Bronchial epithelial cell (primary cell): Measurements from ENCODE around the gene CPNE5. TPM values are rescaled to one million over a fixed set of nuclear protein-coding genes. Genes with fewer than 3 reads are reported as not detected.
"Not testable (repeated sequence)": the region's sequence is repeated elsewhere in the genome, so short reads cannot be mapped to it uniquely, and the experiment has no call there.

Experiments
- DNase-seq: peaks from one replicate; pipeline ENCODE4 v3.0.0-alpha.2; 2010; ENCODE audit warnings: low read depth
- FAIRE-seq: peaks from 2 replicates; lab custom pipeline; 2011; peaks lifted over from hg19 to GRCh38; lab: Jason Lieb, UNC
- H3K27me3 ChIP-seq: 2 replicates; pipeline ENCODE4 v1.5.1; 2011; ENCODE audit warnings: low read length; ENCODE audit not compliant: control insufficient read depth, insufficient read depth
- H3K36me3 ChIP-seq: 2 replicates; pipeline ENCODE4 v1.5.1; 2011; ENCODE audit warnings: low read length; ENCODE audit not compliant: control insufficient read depth, insufficient read depth
- H3K4me3 ChIP-seq: 2 replicates; pipeline ENCODE4 v1.5.1; 2011; ENCODE audit warnings: mild to moderate bottlenecking, low read depth, low read length, control low read depth
- CTCF ChIP-seq: IDR thresholded peaks from 2 replicates; pipeline ENCODE4 v1.5.1; 2011; ENCODE audit warnings: mild to moderate bottlenecking, moderate library complexity, low read length, control low read depth, inconsistent platforms; ENCODE audit not compliant: insufficient read depth, severe bottlenecking
- total RNA-seq: library from RNA; depleted of rRNA; stranded (reverse); fragments of >200 nt; gene quantifications from 2 replicates; pipeline ENCODE4 v1.2.1, GENCODE V29; 2014

The CPNE5 gene
- total RNA-seq, 1 donor from 2014 or later = not detected

- Histone ChIP-seq H3K4me3 (no peak overlapping the region), H3K27me3 (no peaks in the 10 kb centered on the region), H3K36me3 (no peaks in the 10 kb centered on the region)
- FAIRE-seq = no peak
- no peak for TF ChIP-seq CTCF
- DNase-seq = peak; percentile 57
These were observed 122.7 kb downstream of the CPNE5 start for GRCh38 chr6:36716476-36717093.

DNA sequence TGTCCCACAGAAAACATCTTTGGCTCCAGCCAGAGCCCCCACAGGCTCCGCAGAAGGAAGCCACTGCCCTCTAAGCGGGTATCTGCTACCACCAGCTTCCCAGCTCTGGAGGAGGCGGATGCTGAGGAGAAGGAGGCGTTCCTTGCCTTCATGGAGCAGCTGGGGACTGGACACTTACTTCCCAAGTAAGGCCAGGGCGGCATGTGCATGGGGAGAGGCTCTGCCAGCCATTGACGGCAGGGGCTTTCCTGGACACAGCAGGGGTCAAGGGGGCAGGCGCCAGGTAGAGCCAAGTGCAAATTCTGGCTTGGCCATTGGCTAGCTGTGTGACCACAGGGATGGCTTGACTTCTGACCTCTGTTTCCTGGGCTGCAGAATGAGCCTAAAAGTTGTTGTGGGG lies 123.8 kb downstream of the CPNE5 start:
- Histone ChIP-seq H3K36me3 (no peaks in the 10 kb centered on the region), H3K4me3 (no peak overlapping the region), H3K27me3 (no peaks in the 10 kb centered on the region)
- FAIRE-seq (no peak), DNase-seq (no peak)
- TF ChIP-seq CTCF = no peak

GRCh38 chr6:36714511-36714910 lies 124.7 kb downstream of the CPNE5 start:
- H3K36me3 ChIP-seq = no peaks in the 10 kb centered on the region
- no peak for TF ChIP-seq CTCF
- no peak overlapping the region for H3K4me3 ChIP-seq
- DNase-seq = no peak
- H3K27me3 ChIP-seq = no peaks in the 10 kb centered on the region
- no peak for FAIRE-seq

DNA sequence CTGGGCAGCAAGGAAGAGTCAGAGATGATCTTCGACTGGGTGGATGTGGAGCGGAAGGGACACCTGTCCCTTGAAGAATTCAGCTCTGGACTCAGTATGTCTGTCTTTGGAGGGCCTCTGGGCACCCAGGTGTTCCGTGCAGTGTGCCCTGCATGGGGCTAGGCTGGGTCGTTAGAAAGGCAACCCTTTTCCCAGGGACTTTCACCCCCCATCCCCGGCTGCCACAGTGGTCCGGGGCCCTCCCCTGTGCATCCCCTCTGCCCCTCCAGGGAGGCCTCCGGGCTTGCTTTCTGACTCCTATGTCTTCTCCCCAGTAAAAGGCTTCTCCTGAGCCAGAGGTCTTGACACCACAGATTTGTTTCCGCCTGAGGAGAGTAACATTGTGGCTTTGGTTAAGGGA lies 125.4 kb downstream of the CPNE5 start:
- FAIRE-seq (no peak), DNase-seq (no peak)
- H3K4me3 ChIP-seq = no peak overlapping the region
- TF ChIP-seq CTCF = no peak
- no peaks in the 10 kb centered on the region for H3K36me3 ChIP-seq
- H3K27me3 ChIP-seq = no peaks in the 10 kb centered on the region

- DNase-seq (no peak), FAIRE-seq (no peak)
- Histone ChIP-seq H3K36me3 (no peaks in the 10 kb centered on the region), H3K27me3 (no peaks in the 10 kb centered on the region), H3K4me3 (no peak overlapping the region)
- no peak for TF ChIP-seq CTCF
These were observed 126.4 kb downstream of the CPNE5 start for GRCh38 chr6:36712816-36713215.

DNA sequence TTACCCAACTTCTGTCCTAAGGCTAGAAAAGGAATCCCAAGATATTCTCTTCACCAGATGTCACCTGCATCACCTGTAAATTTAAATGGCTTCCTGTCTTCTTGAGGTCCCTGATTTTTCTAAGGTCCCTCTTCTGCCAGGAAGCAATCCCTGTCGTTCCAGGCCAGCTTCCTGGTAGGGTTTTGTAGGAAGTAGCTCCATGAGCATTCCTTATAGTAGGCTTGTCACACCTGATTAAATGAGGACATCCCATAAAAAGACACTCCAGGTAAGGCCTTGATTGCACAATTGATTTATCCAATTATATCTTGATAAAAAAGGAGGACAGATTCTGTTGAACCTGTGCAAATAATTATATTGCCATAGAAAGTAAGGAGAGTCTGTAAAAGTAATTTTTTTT lies 132.9 kb downstream of the CPNE5 start:
- no peak for TF ChIP-seq CTCF
- H3K4me3 ChIP-seq = no peak overlapping the region
- no peaks in the 10 kb centered on the region for H3K27me3 ChIP-seq
- H3K36me3 ChIP-seq = no peaks in the 10 kb centered on the region
- DNase-seq (no peak), FAIRE-seq (no peak)

DNA sequence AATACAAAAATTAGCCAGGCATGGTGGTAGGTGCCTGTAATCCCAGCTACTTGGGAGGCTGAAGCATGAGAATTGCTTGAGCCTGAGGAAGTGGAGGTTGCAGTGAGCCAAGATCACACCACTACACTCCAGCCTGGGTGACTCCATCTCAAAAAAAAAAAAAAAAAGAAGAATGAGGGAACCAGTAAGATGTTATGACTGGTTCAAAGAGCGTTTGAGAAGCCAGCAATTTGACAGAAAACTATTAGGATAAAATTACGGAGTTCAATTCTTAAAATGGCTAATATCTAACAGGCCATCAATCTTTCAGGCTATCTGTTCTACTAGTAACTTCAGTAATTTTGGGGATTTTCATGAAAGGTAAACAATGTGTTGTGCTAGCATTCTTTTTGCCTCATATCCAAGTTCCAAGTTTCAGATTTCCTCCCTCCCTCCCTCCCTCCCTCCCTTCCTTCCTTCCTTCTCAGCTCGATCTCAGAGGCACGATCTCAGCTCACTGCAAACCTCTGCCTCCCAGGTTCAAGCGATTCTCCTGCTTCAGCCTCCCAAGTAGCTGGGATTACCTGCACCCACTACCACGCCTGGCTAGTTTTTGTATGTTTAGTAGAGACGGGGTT lies 134.2 kb downstream of the CPNE5 start:
- DNase-seq, H3K4me3 ChIP-seq, H3K36me3 ChIP-seq, H3K27me3 ChIP-seq, FAIRE-seq: not testable (repeated sequence)
